HL-60 (cell line): ENCODE data around the gene PTGFR.

Source experiments
- DNase-seq, 2 experiments: peaks; one replicate each; pipeline ENCODE4 v3.0.0-alpha.2; 2010 to 2020; ENCODE audit warnings: low read depth in 1 of 2, low spot score in 1 of 2
- H3K27ac ChIP-seq: fragments of 250-450 bp; sonication (Bioruptor Pico); replicated peaks from 2 replicates; pipeline ENCODE4 v1.5.1; 2020; ENCODE audit warnings: mild to moderate bottlenecking, moderate library complexity
- H3K27me3 ChIP-seq: fragments of 250-450 bp; sonication (Bioruptor Pico); 2 replicates; pipeline ENCODE4 v1.5.1; 2021; ENCODE audit warnings: mild to moderate bottlenecking, moderate library complexity; ENCODE audit not compliant: insufficient read depth, poor library complexity, severe bottlenecking
- H3K4me3 ChIP-seq: replicated peaks from 2 replicates; pipeline ENCODE4 v1.5.1; 2011; ENCODE audit warnings: mild to moderate bottlenecking, control low read depth, low read length; ENCODE audit not compliant: insufficient read depth
- GABPA ChIP-seq: IDR thresholded peaks from 2 replicates; pipeline ENCODE4 v1.6.1; 2012; ENCODE audit warnings: low read depth
- POLR2AphosphoS5 ChIP-seq: IDR thresholded peaks from 2 replicates; pipeline ENCODE4 v1.6.1; 2012; ENCODE audit warnings: low read depth
- SPI1 ChIP-seq: IDR thresholded peaks from 2 replicates; pipeline ENCODE4 v1.6.1; 2012; ENCODE audit warnings: low read depth, mild to moderate bottlenecking, borderline replicate concordance
- TF ChIP-seq, protein P1 (sequence below): IDR thresholded peaks from 2 replicates; pipeline ENCODE4 v1.6.1; 2012; ENCODE audit warnings: low read depth; ENCODE audit not compliant: insufficient replicate concordance
- TF ChIP-seq, protein P2 (sequence below): IDR thresholded peaks from one replicate; pipeline ENCODE4 v1.5.1; 2011; ENCODE audit warnings: low read length, control low read depth, inconsistent platforms; ENCODE audit not compliant: insufficient read depth

Gene PTGFR

DNA sequence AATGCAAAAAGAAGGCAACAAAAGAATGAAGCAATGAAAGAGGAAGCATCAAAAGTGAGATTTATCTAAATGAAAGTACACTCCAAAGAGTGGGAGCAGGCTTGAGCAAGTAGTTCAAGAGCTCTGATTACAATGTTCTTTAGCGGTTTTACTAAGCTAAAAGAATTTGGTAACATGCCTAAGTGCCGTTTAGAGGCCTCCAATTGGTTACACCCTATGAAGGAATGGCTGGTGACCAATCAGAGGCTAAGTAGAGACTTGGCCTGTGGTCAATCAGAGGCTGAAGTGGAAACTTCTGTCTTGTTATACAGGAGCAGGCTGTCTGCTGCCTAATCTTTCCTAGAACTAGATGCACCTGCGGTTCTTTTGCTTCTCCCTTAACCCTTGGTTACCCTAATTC, 59.1 kb downstream of the PTGFR start:
- TF ChIP-seq, protein P1, sequence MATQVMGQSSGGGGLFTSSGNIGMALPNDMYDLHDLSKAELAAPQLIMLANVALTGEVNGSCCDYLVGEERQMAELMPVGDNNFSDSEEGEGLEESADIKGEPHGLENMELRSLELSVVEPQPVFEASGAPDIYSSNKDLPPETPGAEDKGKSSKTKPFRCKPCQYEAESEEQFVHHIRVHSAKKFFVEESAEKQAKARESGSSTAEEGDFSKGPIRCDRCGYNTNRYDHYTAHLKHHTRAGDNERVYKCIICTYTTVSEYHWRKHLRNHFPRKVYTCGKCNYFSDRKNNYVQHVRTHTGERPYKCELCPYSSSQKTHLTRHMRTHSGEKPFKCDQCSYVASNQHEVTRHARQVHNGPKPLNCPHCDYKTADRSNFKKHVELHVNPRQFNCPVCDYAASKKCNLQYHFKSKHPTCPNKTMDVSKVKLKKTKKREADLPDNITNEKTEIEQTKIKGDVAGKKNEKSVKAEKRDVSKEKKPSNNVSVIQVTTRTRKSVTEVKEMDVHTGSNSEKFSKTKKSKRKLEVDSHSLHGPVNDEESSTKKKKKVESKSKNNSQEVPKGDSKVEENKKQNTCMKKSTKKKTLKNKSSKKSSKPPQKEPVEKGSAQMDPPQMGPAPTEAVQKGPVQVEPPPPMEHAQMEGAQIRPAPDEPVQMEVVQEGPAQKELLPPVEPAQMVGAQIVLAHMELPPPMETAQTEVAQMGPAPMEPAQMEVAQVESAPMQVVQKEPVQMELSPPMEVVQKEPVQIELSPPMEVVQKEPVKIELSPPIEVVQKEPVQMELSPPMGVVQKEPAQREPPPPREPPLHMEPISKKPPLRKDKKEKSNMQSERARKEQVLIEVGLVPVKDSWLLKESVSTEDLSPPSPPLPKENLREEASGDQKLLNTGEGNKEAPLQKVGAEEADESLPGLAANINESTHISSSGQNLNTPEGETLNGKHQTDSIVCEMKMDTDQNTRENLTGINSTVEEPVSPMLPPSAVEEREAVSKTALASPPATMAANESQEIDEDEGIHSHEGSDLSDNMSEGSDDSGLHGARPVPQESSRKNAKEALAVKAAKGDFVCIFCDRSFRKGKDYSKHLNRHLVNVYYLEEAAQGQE = no peak
- Histone ChIP-seq H3K4me3 (no peak overlapping the region), H3K27me3 (no peaks in the 10 kb centered on the region), H3K27ac (no peak overlapping the region)
- no peak for DNase-seq

DNA sequence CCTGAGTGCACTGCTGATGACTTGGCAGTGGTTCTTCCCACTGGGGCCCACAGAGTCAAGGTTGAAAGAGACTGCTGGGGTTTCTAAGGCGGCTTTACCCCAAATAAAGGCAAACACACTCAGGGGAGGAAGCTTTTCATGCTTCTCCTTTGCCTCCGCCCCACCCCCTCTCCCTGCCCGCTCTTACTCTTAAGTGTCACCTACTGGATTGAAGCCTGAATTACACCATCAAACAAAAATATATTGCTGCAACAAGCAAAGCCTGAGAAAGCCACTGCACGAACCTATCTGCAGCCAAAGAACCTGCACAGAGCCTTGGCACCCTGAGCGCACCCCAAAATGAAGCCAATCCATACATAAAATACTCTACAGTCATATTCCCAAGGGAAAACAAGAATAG, 63.1 kb downstream of the PTGFR start:
- no peak for TF ChIP-seq POLR2AphosphoS5
- TF ChIP-seq, protein P1 = no peak
- TF ChIP-seq SPI1 = no peak
- TF ChIP-seq, protein P2, sequence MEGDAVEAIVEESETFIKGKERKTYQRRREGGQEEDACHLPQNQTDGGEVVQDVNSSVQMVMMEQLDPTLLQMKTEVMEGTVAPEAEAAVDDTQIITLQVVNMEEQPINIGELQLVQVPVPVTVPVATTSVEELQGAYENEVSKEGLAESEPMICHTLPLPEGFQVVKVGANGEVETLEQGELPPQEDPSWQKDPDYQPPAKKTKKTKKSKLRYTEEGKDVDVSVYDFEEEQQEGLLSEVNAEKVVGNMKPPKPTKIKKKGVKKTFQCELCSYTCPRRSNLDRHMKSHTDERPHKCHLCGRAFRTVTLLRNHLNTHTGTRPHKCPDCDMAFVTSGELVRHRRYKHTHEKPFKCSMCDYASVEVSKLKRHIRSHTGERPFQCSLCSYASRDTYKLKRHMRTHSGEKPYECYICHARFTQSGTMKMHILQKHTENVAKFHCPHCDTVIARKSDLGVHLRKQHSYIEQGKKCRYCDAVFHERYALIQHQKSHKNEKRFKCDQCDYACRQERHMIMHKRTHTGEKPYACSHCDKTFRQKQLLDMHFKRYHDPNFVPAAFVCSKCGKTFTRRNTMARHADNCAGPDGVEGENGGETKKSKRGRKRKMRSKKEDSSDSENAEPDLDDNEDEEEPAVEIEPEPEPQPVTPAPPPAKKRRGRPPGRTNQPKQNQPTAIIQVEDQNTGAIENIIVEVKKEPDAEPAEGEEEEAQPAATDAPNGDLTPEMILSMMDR = no peak
- no peak for TF ChIP-seq GABPA
- Histone ChIP-seq H3K27ac (no peak overlapping the region), H3K4me3 (no peak overlapping the region), H3K27me3 (no peaks in the 10 kb centered on the region)
- DNase-seq = peak; percentile 20 to 35

DNA sequence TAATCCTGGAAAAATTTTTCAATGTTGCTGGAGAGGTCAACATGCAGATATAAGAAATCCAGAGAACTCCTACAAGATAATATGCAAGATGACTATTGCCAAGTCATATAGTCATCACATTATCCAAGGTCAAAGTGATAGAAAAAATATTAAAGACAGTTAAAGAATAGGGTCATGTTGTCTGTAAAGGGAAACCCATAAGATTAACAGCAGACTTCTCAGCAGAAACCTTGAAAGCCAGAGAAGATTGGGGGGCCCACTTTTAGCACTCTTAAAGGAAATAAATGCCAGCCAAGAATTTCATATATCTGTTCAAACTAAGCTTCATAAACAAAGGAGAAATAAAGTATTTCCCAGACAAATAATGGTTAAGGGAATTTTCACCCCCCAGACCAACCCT, 64.1 kb downstream of the PTGFR start:
- no peak for TF ChIP-seq POLR2AphosphoS5
- TF ChIP-seq, protein P1 = no peak
- TF ChIP-seq SPI1 = no peak
- no peak for DNase-seq
- no peaks in the 10 kb centered on the region for H3K27me3 ChIP-seq
- no peak overlapping the region for H3K27ac ChIP-seq
- no peak overlapping the region for H3K4me3 ChIP-seq

DNA sequence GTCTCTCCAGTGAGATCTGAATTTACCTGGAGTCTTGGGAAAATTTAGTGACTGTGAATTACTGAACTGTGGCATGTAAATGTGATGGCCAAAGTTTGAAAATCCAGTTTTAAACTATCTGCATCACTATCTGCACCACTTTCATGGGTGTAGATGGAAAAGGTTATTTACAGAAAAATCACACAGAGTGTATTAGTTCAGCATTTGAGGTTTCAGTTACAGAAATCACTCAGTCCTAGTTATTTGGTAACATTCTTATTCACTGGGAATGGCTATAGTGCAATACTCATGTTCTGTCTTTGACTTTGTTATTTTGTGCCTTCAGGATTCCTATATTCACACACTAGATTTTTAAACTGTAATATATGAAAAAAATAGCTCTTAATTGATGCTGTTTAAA, 68.9 kb downstream of the PTGFR start:
- Histone ChIP-seq H3K27me3 (no peaks in the 10 kb centered on the region), H3K4me3 (no peak overlapping the region), H3K27ac (no peak overlapping the region)
- TF ChIP-seq GABPA (no peak), SPI1 (no peak), POLR2AphosphoS5 (no peak)
- TF ChIP-seq, protein P1 = no peak
- TF ChIP-seq, protein P2 = no peak
- DNase-seq = no peak
